ENCODE data around the gene MSH4.
"Not testable (repeated sequence)": the region's sequence is repeated elsewhere in the genome, so short reads cannot be mapped to it uniquely, and the experiment has no call there.

MSH4 gene

GRCh38 chr1:75812065-75812464, 15.4 kb downstream of the MSH4 start:
- TF ChIP-seq TSHZ2 (CRISPR knock-in tag; IDR thresholded peaks at IDR 0.05) (no peak), CSDC2 (CRISPR knock-in tag; IDR thresholded peaks at IDR 0.05) (no peak), TCF4 (CRISPR knock-in tag; IDR thresholded peaks at IDR 0.05; ENCODE audit: borderline replicate concordance) (no peak), ZFP30 (CRISPR knock-in tag; IDR thresholded peaks at IDR 0.05) (no peak), PATZ1 (CRISPR knock-in tag; IDR thresholded peaks at IDR 0.05; ENCODE audit: borderline replicate concordance) (no peak), BACH2 (CRISPR knock-in tag; IDR thresholded peaks at IDR 0.05; ENCODE audit: borderline replicate concordance) (no peak), ZFP3 (CRISPR knock-in tag; IDR thresholded peaks at IDR 0.05) (no peak), ZNF565 (CRISPR knock-in tag; conservative IDR thresholded peaks at IDR 0.05; ENCODE audit: low read depth) (no peak), ZC3H10 (CRISPR knock-in tag; IDR thresholded peaks at IDR 0.05) (no peak), ZNF8 (CRISPR knock-in tag; IDR thresholded peaks at IDR 0.05) (no peak), ZNF70 (CRISPR knock-in tag; IDR thresholded peaks at IDR 0.05) (no peak), PPARA (CRISPR knock-in tag; IDR thresholded peaks at IDR 0.05; ENCODE audit: borderline replicate concordance) (no peak), SNAI2 (CRISPR knock-in tag; IDR thresholded peaks at IDR 0.05) (no peak)
- no peak for ATAC-seq

GRCh38 chr1:75823596-75823995, 26.9 kb downstream of the MSH4 start:
- not testable (repeated sequence) for ATAC-seq

GRCh38 chr1:75836528-75837100, 39.9 kb downstream of the MSH4 start:
- ATAC-seq, result no peak
- no peak for TF ChIP-seq TOX (CRISPR knock-in tag; IDR thresholded peaks at IDR 0.05; ENCODE audit: borderline replicate concordance)

GRCh38 chr1:75838079-75838478, 41.4 kb downstream of the MSH4 start:
- ATAC-seq, result no peak
- TF ChIP-seq CSRNP3 (CRISPR knock-in tag; IDR thresholded peaks at IDR 0.05), result no peak
- TF ChIP-seq SNAI2 (CRISPR knock-in tag; IDR thresholded peaks at IDR 0.05), result no peak
- no peak for TF ChIP-seq TSHZ2 (CRISPR knock-in tag; IDR thresholded peaks at IDR 0.05)
- TF ChIP-seq POU6F1 (CRISPR knock-in tag; IDR thresholded peaks at IDR 0.05; ENCODE audit: borderline replicate concordance, low read depth), result no peak
- TF ChIP-seq ZNF565 (CRISPR knock-in tag; conservative IDR thresholded peaks at IDR 0.05; ENCODE audit: low read depth), result no peak
- no peak for TF ChIP-seq PATZ1 (CRISPR knock-in tag; IDR thresholded peaks at IDR 0.05; ENCODE audit: borderline replicate concordance)
- no peak for TF ChIP-seq RARB (CRISPR knock-in tag; IDR thresholded peaks at IDR 0.05)
- no peak for TF ChIP-seq ESRRG (CRISPR knock-in tag; IDR thresholded peaks at IDR 0.05)
- TF ChIP-seq ISL1 (CRISPR knock-in tag; IDR thresholded peaks at IDR 0.05), result no peak
- no peak for TF ChIP-seq CSDC2 (CRISPR knock-in tag; IDR thresholded peaks at IDR 0.05)
- no peak for TF ChIP-seq PPARA (CRISPR knock-in tag; IDR thresholded peaks at IDR 0.05; ENCODE audit: borderline replicate concordance)
- no peak for TF ChIP-seq GLIS3 (CRISPR knock-in tag; IDR thresholded peaks at IDR 0.05)
- no peak for TF ChIP-seq ZFP30 (CRISPR knock-in tag; IDR thresholded peaks at IDR 0.05)
- no peak for TF ChIP-seq CREB5 (CRISPR knock-in tag; IDR thresholded peaks at IDR 0.05; ENCODE audit: low read depth)
- TF ChIP-seq ZNF70 (CRISPR knock-in tag; IDR thresholded peaks at IDR 0.05), result no peak
- no peak for TF ChIP-seq OSR1 (CRISPR knock-in tag; IDR thresholded peaks at IDR 0.05)
- no peak for TF ChIP-seq TCF4 (CRISPR knock-in tag; IDR thresholded peaks at IDR 0.05; ENCODE audit: borderline replicate concordance)
